Mesenchymal stem cell (in vitro differentiated cells and primary cell): ENCODE measurements around the gene DOCK11.
"Not testable (repeated sequence)": the region's sequence is repeated elsewhere in the genome, so short reads cannot be mapped to it uniquely, and the experiment has no call there.

Experiments used
- DNase-seq: peaks from one replicate; pipeline ENCODE4 v3.0.0-alpha.2; 2013
- H2AFZ ChIP-seq: one replicate; pipeline ENCODE4 v1.6.1; 2013; ENCODE audit warnings: low read depth, mild to moderate bottlenecking, control low read depth, inconsistent platforms, low read length, moderate library complexity
- H2AK5ac ChIP-seq: 2 replicates; pipeline ENCODE4 v1.6.1; 2013; ENCODE audit warnings: low read length, moderate library complexity, mild to moderate bottlenecking, inconsistent platforms; ENCODE audit not compliant: severe bottlenecking
- H2BK120ac ChIP-seq: one replicate; pipeline ENCODE4 v1.6.1; 2013; ENCODE audit warnings: low read depth, mild to moderate bottlenecking, inconsistent platforms, low read length, moderate library complexity
- H2BK12ac ChIP-seq, 2 experiments: one replicate each; pipeline ENCODE4 v1.6.1; 2013; ENCODE audit warnings: inconsistent platforms in 2 of 2, low read length in 2 of 2, mild to moderate bottlenecking in 2 of 2, moderate library complexity in 2 of 2, control low read depth in 1 of 2
- H2BK15ac ChIP-seq: one replicate; pipeline ENCODE4 v1.6.1; 2013; ENCODE audit warnings: mild to moderate bottlenecking, low read depth, inconsistent platforms; ENCODE audit not compliant: poor library complexity, severe bottlenecking
- H2BK5ac ChIP-seq: 2 replicates; pipeline ENCODE4 v1.6.1; 2013; ENCODE audit warnings: low read depth, mild to moderate bottlenecking, low read length, control low read depth, inconsistent platforms; ENCODE audit not compliant: poor library complexity, severe bottlenecking
- H3K14ac ChIP-seq, 2 experiments: one replicate each; pipeline ENCODE4 v1.6.1; 2013; ENCODE audit warnings: inconsistent platforms in 2 of 2, low read length in 2 of 2, control low read depth in 1 of 2, mild to moderate bottlenecking in 1 of 2, moderate library complexity in 1 of 2
- H3K18ac ChIP-seq, 2 experiments: one replicate each; pipeline ENCODE4 v1.6.1; 2013; ENCODE audit warnings: inconsistent platforms in 2 of 2, low read length in 2 of 2, control low read depth in 1 of 2, low read depth in 1 of 2, mild to moderate bottlenecking in 1 of 2
- H3K23ac ChIP-seq, 2 experiments: one replicate each; pipeline ENCODE4 v1.6.1; 2013; ENCODE audit warnings: inconsistent platforms in 2 of 2, low read length in 2 of 2, mild to moderate bottlenecking in 2 of 2, moderate library complexity in 2 of 2, control low read depth in 1 of 2
- H3K27ac ChIP-seq: 2 replicates; pipeline ENCODE4 v1.5.1; 2013; ENCODE audit warnings: mild to moderate bottlenecking, moderate library complexity, low read length, control low read depth, inconsistent platforms; ENCODE audit not compliant: poor library complexity, severe bottlenecking
- H3K27me3 ChIP-seq, 2 experiments: 2 replicates each; pipeline versions ENCODE4 v1.6.1 to v1.7.0; 2013; ENCODE audit warnings: low read length in 2 of 2, mild to moderate bottlenecking in 2 of 2, moderate library complexity in 2 of 2, control low read depth in 1 of 2, inconsistent platforms in 1 of 2; ENCODE audit not compliant: control insufficient read depth in 1 of 2, insufficient read depth in 1 of 2
- H3K36me3 ChIP-seq, 2 experiments: 2 replicates each; pipeline versions ENCODE4 v1.6.1 to v1.7.0; 2013; ENCODE audit warnings: low read length in 2 of 2, control low read depth in 1 of 2, inconsistent platforms in 1 of 2, low read depth in 1 of 2, mild to moderate bottlenecking in 1 of 2; ENCODE audit not compliant: insufficient read depth in 2 of 2, control insufficient read depth in 1 of 2
- H3K4ac ChIP-seq, 2 experiments: one replicate each; pipeline ENCODE4 v1.6.1; 2013; ENCODE audit warnings: inconsistent platforms in 2 of 2, low read length in 2 of 2, mild to moderate bottlenecking in 2 of 2, moderate library complexity in 2 of 2, control low read depth in 1 of 2, low read depth in 1 of 2
- H3K4me1 ChIP-seq: 2 replicates; pipeline ENCODE4 v1.6.1; 2013; ENCODE audit warnings: low read depth, low read length, control low read depth; ENCODE audit not compliant: control insufficient read depth, insufficient read depth
- H3K4me2 ChIP-seq: 2 replicates; pipeline ENCODE4 v1.6.1; 2013; ENCODE audit warnings: low read length, mild to moderate bottlenecking, inconsistent platforms; ENCODE audit not compliant: poor library complexity, severe bottlenecking
- H3K4me3 ChIP-seq, 2 experiments: 2 replicates each; pipeline versions ENCODE4 v1.5.1 to v1.7.0; 2013; ENCODE audit warnings: low read length in 2 of 2, mild to moderate bottlenecking in 2 of 2, control low read depth in 1 of 2, low read depth in 1 of 2; ENCODE audit not compliant: insufficient read depth in 1 of 2
- H3K79me1 ChIP-seq: replicated peaks from 2 replicates; pipeline ENCODE4 v1.6.1; 2013; ENCODE audit warnings: mild to moderate bottlenecking, control low read depth, low read length, inconsistent platforms; ENCODE audit not compliant: poor library complexity, severe bottlenecking
- H3K9ac ChIP-seq: 2 replicates; pipeline ENCODE4 v1.7.0; 2013; ENCODE audit warnings: mild to moderate bottlenecking, low read length, moderate library complexity
- H3K9me3 ChIP-seq: 2 replicates; pipeline ENCODE4 v1.7.0; 2013; ENCODE audit warnings: mild to moderate bottlenecking, low read length; ENCODE audit not compliant: control insufficient read depth
- H4K8ac ChIP-seq: one replicate; pipeline ENCODE4 v1.6.1; 2013; ENCODE audit warnings: inconsistent platforms, mild to moderate bottlenecking, low read length, moderate library complexity
- H4K91ac ChIP-seq: one replicate; pipeline ENCODE4 v1.6.1; 2013; ENCODE audit warnings: mild to moderate bottlenecking, low read length, inconsistent platforms
- WGBS: methylation state at CpG from one replicate; pipeline ENCODE4 v1.1.7; 2013; ENCODE audit warnings: mixed read lengths; 5-methylcytosine and 5-hydroxymethylcytosine counted together

The DOCK11 gene

DNA sequence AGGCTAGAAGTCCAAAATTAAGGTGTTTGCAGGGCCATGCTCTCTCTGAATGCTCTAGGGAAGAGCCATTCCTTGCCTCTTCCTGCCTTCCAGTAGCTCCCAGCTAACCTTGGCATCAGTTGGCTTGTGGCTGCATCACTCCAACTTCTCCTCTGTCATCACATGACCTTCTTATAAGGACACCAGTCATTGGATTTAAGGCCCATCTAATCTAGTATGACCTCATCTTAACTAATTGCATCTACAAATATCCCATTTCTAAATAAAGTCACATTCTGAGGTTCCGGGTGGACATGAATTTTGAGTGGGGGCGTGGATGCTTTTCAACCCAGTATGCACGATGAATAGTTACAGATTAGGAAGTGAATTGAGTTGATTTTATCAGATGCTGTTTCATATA, 89.7 kb downstream of the DOCK11 start:
- Histone ChIP-seq H2BK5ac (no peak overlapping the region), H3K4me3 (no peak overlapping the region), H3K9me3 (no peaks in the 10 kb centered on the region), H3K14ac (no peak overlapping the region), H3K27ac (no peak overlapping the region), H4K8ac (no peak overlapping the region), H3K23ac (no peak overlapping the region), H2AFZ (no peak overlapping the region), H3K27me3 (no peaks in the 10 kb centered on the region), H3K4me2 (no peak overlapping the region), H3K79me1 (no peaks in the 10 kb centered on the region), H3K36me3 (peaks cover 0 to 62% of the 10 kb centered on the region in 2 experiments), H2BK15ac (no peak overlapping the region), H4K91ac (no peak overlapping the region), H3K4ac (no peak overlapping the region), H3K18ac (no peak overlapping the region), H2BK12ac (no peak overlapping the region), H2BK120ac (no peak overlapping the region), H3K4me1 (no peaks in the 10 kb centered on the region), H2AK5ac (no peak overlapping the region), H3K9ac (no peak overlapping the region)
- no peak for DNase-seq
- WGBS = 100% methylated on average over 3 of the region's 3 CpGs

DNA sequence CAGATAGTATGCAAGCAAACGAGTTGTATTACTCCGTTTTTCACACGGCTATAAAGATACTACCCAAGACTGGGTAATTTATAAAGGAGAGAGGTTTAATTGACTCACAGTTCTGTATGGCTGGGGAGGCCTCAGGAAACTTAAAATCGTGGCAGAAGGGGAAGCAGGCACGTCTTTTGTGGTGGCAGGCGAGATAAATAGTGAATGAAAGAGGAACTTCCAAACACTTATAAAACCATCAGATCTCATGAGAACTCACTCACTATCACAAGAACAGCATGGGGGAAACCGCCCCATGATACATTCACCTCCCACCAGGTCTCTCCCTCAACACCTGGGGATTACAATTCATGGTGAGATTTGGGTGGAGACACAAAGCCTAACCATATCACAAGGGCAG, 90.6 kb downstream of the DOCK11 start:
- H2BK15ac ChIP-seq, H3K4ac ChIP-seq, H2AFZ ChIP-seq, H3K4me1 ChIP-seq, H3K9me3 ChIP-seq, H4K8ac ChIP-seq, H3K23ac ChIP-seq, H3K27ac ChIP-seq, DNase-seq, H3K27me3 ChIP-seq, H3K4me2 ChIP-seq, H4K91ac ChIP-seq, H3K14ac ChIP-seq, H2BK12ac ChIP-seq, H3K79me1 ChIP-seq, H2BK5ac ChIP-seq, H2BK120ac ChIP-seq, H3K4me3 ChIP-seq, H2AK5ac ChIP-seq, H3K18ac ChIP-seq, H3K9ac ChIP-seq: not testable (repeated sequence)
- 94% methylated on average over 3 of the region's 7 CpGs for WGBS
- H3K36me3 ChIP-seq = peaks cover 0 to 67% of the 10 kb centered on the region in 2 experiments

DNA sequence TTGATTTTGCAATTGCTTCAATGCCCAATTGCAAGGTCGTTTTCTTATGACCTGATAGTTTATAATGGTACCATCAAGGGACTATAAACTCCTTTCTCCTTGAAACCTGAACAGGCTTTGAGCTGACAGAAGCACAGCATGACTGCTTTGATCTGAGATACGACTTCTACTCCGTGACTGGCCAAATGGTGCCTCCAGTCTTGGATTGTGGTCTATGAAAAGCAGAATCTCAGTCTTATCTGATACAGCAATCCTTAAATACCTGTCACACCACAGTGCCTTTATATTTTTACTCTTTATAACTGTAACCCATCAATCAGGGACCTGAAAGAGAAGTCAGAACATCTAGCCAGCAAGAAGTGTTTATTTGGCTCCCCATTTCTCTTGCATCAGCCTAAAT, 93.1 kb downstream of the DOCK11 start:
- H3K9me3 ChIP-seq = no peaks in the 10 kb centered on the region
- H3K23ac ChIP-seq = no peak overlapping the region
- no peak overlapping the region for H3K4me2 ChIP-seq
- H2AK5ac ChIP-seq = no peak overlapping the region
- no peak overlapping the region for H3K18ac ChIP-seq
- H3K27ac ChIP-seq = no peak overlapping the region
- peaks cover 0 to 63% of the 10 kb centered on the region in 2 experiments for H3K36me3 ChIP-seq
- H2BK120ac ChIP-seq = no peak overlapping the region
- H2BK15ac ChIP-seq = no peak overlapping the region
- H3K14ac ChIP-seq = no peak overlapping the region
- no peak overlapping the region for H3K4ac ChIP-seq
- H4K91ac ChIP-seq = no peak overlapping the region
- H2BK12ac ChIP-seq = no peak overlapping the region
- WGBS = 39% methylated on average over 3 of the region's 3 CpGs
- no peak overlapping the region for H3K9ac ChIP-seq
- H2AFZ ChIP-seq = no peak overlapping the region
- H3K79me1 ChIP-seq = no peaks in the 10 kb centered on the region
- no peak overlapping the region for H3K4me3 ChIP-seq
- no peaks in the 10 kb centered on the region for H3K27me3 ChIP-seq
- H2BK5ac ChIP-seq = no peak overlapping the region
- no peak for DNase-seq
- no peak overlapping the region for H4K8ac ChIP-seq
- H3K4me1 ChIP-seq = no peaks in the 10 kb centered on the region

DNA sequence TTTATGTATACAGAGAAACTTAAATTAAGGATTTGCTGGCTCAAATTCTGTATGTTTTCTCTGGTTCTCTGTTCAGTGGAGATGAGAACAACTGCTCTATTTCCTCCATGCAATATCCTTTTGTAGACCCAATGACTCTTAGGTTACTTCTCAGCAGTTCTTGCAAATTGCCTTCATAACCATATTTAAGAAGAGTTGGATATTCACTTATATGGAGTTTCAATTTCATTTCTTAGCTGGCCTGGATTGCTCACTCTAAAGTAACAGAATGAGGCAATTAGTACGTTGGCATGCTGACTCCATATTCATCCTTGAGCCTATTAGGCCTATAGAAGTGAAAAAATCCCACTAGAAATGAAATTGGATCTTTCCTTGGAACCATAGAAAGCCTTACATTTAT, 93.6 kb downstream of the DOCK11 start:
- no peak overlapping the region for H2BK120ac ChIP-seq
- no peak overlapping the region for H2BK12ac ChIP-seq
- no peak for DNase-seq
- H3K4me3 ChIP-seq = no peak overlapping the region
- H3K27me3 ChIP-seq = no peaks in the 10 kb centered on the region
- H3K79me1 ChIP-seq = no peaks in the 10 kb centered on the region
- no peak overlapping the region for H3K23ac ChIP-seq
- H4K8ac ChIP-seq = no peak overlapping the region
- H3K27ac ChIP-seq = no peak overlapping the region
- H3K4me1 ChIP-seq = no peaks in the 10 kb centered on the region
- no peaks in the 10 kb centered on the region for H3K9me3 ChIP-seq
- no CpG with 5 or more reads among the region's 1 CpG for WGBS
- peaks cover 0 to 68% of the 10 kb centered on the region in 2 experiments for H3K36me3 ChIP-seq
- no peak overlapping the region for H2BK5ac ChIP-seq
- no peak overlapping the region for H4K91ac ChIP-seq
- H2AK5ac ChIP-seq = no peak overlapping the region
- H3K18ac ChIP-seq = no peak overlapping the region
- no peak overlapping the region for H2BK15ac ChIP-seq
- no peak overlapping the region for H3K4me2 ChIP-seq
- H3K14ac ChIP-seq = no peak overlapping the region
- H3K9ac ChIP-seq = no peak overlapping the region
- no peak overlapping the region for H3K4ac ChIP-seq
- H2AFZ ChIP-seq = no peak overlapping the region
